Rectal smooth muscle tissue (tissue), 1 donor: ENCODE measurements around the gene INPP1.

ENCODE experiments used
- H3K27ac ChIP-seq: one replicate; pipeline ENCODE4 v1.7.0; 2013; ENCODE audit warnings: low read depth, low read length, inconsistent platforms
- H3K27me3 ChIP-seq: one replicate; pipeline ENCODE4 v1.7.0; 2013; ENCODE audit warnings: low read length; ENCODE audit not compliant: control insufficient read depth, insufficient read depth
- H3K36me3 ChIP-seq: one replicate; pipeline ENCODE4 v1.7.0; 2013; ENCODE audit warnings: low read length; ENCODE audit not compliant: control insufficient read depth, insufficient read depth
- H3K4me1 ChIP-seq: one replicate; pipeline ENCODE4 v1.7.0; 2013; ENCODE audit warnings: low read length; ENCODE audit not compliant: control insufficient read depth, insufficient read depth
- H3K4me3 ChIP-seq: one replicate; pipeline ENCODE4 v1.7.0; 2013; ENCODE audit warnings: low read length
- H3K9ac ChIP-seq: one replicate; pipeline ENCODE4 v1.7.0; 2013; ENCODE audit warnings: low read length

The INPP1 gene

GRCh38 chr2:190376591-190377245 is 33.3 kb downstream of the INPP1 start:
- Histone ChIP-seq H3K27ac (no peak overlapping the region), H3K4me3 (no peak overlapping the region)

GRCh38 chr2:190378880-190379237 is 35.5 kb downstream of the INPP1 start:
- H3K4me1 ChIP-seq = no peaks in the 10 kb centered on the region
- H3K4me3 ChIP-seq = no peak overlapping the region
- no peak overlapping the region for H3K9ac ChIP-seq
- no peak overlapping the region for H3K27ac ChIP-seq
- no peaks in the 10 kb centered on the region for H3K36me3 ChIP-seq
- H3K27me3 ChIP-seq = no peaks in the 10 kb centered on the region

More at GRCh38 chr2:190376591-190377245, 33.3 kb downstream of the INPP1 start:
- Histone ChIP-seq H3K9ac (no peak overlapping the region), H3K36me3 (no peaks in the 10 kb centered on the region), H3K27me3 (no peaks in the 10 kb centered on the region), H3K4me1 (no peaks in the 10 kb centered on the region)

- Histone ChIP-seq H3K4me1 (no peaks in the 10 kb centered on the region), H3K4me3 (no peak overlapping the region), H3K27ac (no peak overlapping the region), H3K27me3 (no peaks in the 10 kb centered on the region), H3K36me3 (no peaks in the 10 kb centered on the region), H3K9ac (no peak overlapping the region)
Measured at GRCh38 chr2:190379249-190379964, 36.0 kb downstream of the INPP1 start.

- no peak overlapping the region for H3K9ac ChIP-seq
- H3K27ac ChIP-seq = no peak overlapping the region
Measured at GRCh38 chr2:190380962-190381412, 37.6 kb downstream of the INPP1 start.

GRCh38 chr2:190382851-190383250 is 39.5 kb downstream of the INPP1 start:
- no peaks in the 10 kb centered on the region for H3K36me3 ChIP-seq
- H3K27ac ChIP-seq = no peak overlapping the region
- no peaks in the 10 kb centered on the region for H3K4me1 ChIP-seq
- no peak overlapping the region for H3K4me3 ChIP-seq
- no peak overlapping the region for H3K9ac ChIP-seq
- no peaks in the 10 kb centered on the region for H3K27me3 ChIP-seq

More at GRCh38 chr2:190380962-190381412, 37.6 kb downstream of the INPP1 start:
- no peak overlapping the region for H3K4me3 ChIP-seq
- no peaks in the 10 kb centered on the region for H3K4me1 ChIP-seq
- no peaks in the 10 kb centered on the region for H3K27me3 ChIP-seq
- H3K36me3 ChIP-seq = no peaks in the 10 kb centered on the region

GRCh38 chr2:190387422-190387821 is 44.0 kb downstream of the INPP1 start:
- Histone ChIP-seq H3K36me3 (no peaks in the 10 kb centered on the region), H3K4me1 (no peaks in the 10 kb centered on the region), H3K4me3 (no peak overlapping the region), H3K27ac (no peak overlapping the region), H3K27me3 (no peaks in the 10 kb centered on the region), H3K9ac (no peak overlapping the region)

- Histone ChIP-seq H3K27ac (no peak overlapping the region), H3K27me3 (no peaks in the 10 kb centered on the region), H3K9ac (no peak overlapping the region), H3K4me3 (no peak overlapping the region), H3K4me1 (no peaks in the 10 kb centered on the region), H3K36me3 (no peaks in the 10 kb centered on the region)
Measured at GRCh38 chr2:190396271-190396670, 52.9 kb downstream of the INPP1 start.

GRCh38 chr2:190402986-190403603 is 59.7 kb downstream of the INPP1 start:
- Histone ChIP-seq H3K4me3 (no peak overlapping the region), H3K36me3 (no peaks in the 10 kb centered on the region), H3K27ac (no peak overlapping the region), H3K27me3 (no peaks in the 10 kb centered on the region), H3K9ac (no peak overlapping the region), H3K4me1 (peaks cover 3% of the 10 kb centered on the region)

- Histone ChIP-seq H3K9ac (no peak overlapping the region), H3K4me3 (no peak overlapping the region), H3K27me3 (no peaks in the 10 kb centered on the region), H3K27ac (no peak overlapping the region), H3K36me3 (no peaks in the 10 kb centered on the region), H3K4me1 (peaks cover 6% of the 10 kb centered on the region)
Measured at GRCh38 chr2:190404487-190404886, 61.1 kb downstream of the INPP1 start.

GRCh38 chr2:190405070-190405469 is 61.7 kb downstream of the INPP1 start:
- H3K4me3 ChIP-seq = no peak overlapping the region
- H3K36me3 ChIP-seq = no peaks in the 10 kb centered on the region
- no peak overlapping the region for H3K9ac ChIP-seq
- peaks cover 8% of the 10 kb centered on the region for H3K4me1 ChIP-seq
- no peak overlapping the region for H3K27ac ChIP-seq
- no peaks in the 10 kb centered on the region for H3K27me3 ChIP-seq

GRCh38 chr2:190405995-190406394 is 62.6 kb downstream of the INPP1 start:
- Histone ChIP-seq H3K27ac (no peak overlapping the region), H3K27me3 (no peaks in the 10 kb centered on the region), H3K4me1 (peaks cover 8% of the 10 kb centered on the region), H3K9ac (no peak overlapping the region), H3K36me3 (no peaks in the 10 kb centered on the region), H3K4me3 (no peak overlapping the region)

GRCh38 chr2:190406805-190407204 is 63.4 kb downstream of the INPP1 start:
- Histone ChIP-seq H3K4me1 (peaks cover 8% of the 10 kb centered on the region), H3K27ac (no peak overlapping the region), H3K36me3 (no peaks in the 10 kb centered on the region), H3K4me3 (no peak overlapping the region), H3K27me3 (no peaks in the 10 kb centered on the region), H3K9ac (no peak overlapping the region)
